SK-N-SH (cell line): ENCODE data around the gene TGFBR3. TPM values are rescaled to one million over a fixed set of nuclear protein-coding genes. Genes with fewer than 3 reads are reported as not detected.

Experiments
- CTCF ChIA-PET: fragments of 300-600, 350-600 bp; formaldehyde crosslinking; extraction: SDS; loops from one replicate; lab custom pipeline; 2021; lab: Yijun Ruan, JAX
- POLR2A ChIA-PET: fragments of 350-600 bp; sonication (Branson Sonifier 250); formaldehyde crosslinking; extraction: SDS; loops from one replicate; lab custom pipeline; 2020; ENCODE audit warnings: antibody characterized with exemption, inconsistent platforms; lab: Yijun Ruan, JAX
- DNase-seq: peaks from one replicate; pipeline ENCODE4 v3.0.0; 2012
- H2AFZ ChIP-seq: fragments of 200-600 bp; sonication (generic); 2 replicates; pipeline ENCODE4 v1.8.1; 2016; ENCODE audit warnings: antibody characterized with exemption, mild to moderate bottlenecking, low read depth
- H3F3A ChIP-seq: fragments of 200-600 bp; sonication (generic); replicated peaks from 2 replicates; pipeline ENCODE3; 2016; ENCODE audit warnings: antibody characterized with exemption, mild to moderate bottlenecking; ENCODE audit not compliant: insufficient read depth
- H3K27ac ChIP-seq, 2 experiments: fragments of 200-500 bp in 1 of 2; fragments of 200-600 bp in 1 of 2; sonication (Bioruptor generic) in 1 of 2; sonication (generic), shearing (Covaris generic) in 1 of 2; 2 replicates each; pipeline versions ENCODE4 v1.5.1 to v1.6.1; 2014 to 2016; ENCODE audit warnings: low read depth in 2 of 2, inconsistent platforms in 1 of 2, low read length in 1 of 2, mild to moderate bottlenecking in 1 of 2, mixed read lengths in 1 of 2
- H3K27me3 ChIP-seq: fragments of 200-600 bp; sonication (generic), shearing (Covaris generic); 2 replicates; pipeline ENCODE4 v1.6.1; 2016; ENCODE audit warnings: mixed run types; ENCODE audit not compliant: insufficient read depth
- H3K36me3 ChIP-seq, 2 experiments: fragments of 200-500 bp in 1 of 2; fragments of 200-600 bp in 1 of 2; sonication (Bioruptor generic) in 1 of 2; sonication (generic) in 1 of 2; replicated peaks in 1 of 2; 2 replicates each; pipeline versions ENCODE3 to v1.5.1; 2014 to 2016; ENCODE audit warnings: low read length in 1 of 2, mild to moderate bottlenecking in 1 of 2; ENCODE audit not compliant: insufficient read depth in 2 of 2, control insufficient read depth in 1 of 2
- H3K4me1 ChIP-seq, 2 experiments: fragments of 200-500 bp in 1 of 2; fragments of 200-600 bp in 1 of 2; sonication (Bioruptor generic) in 1 of 2; sonication (generic), shearing (Covaris generic) in 1 of 2; 2 replicates each; pipeline versions ENCODE4 v1.5.1 to v1.6.1; 2014 to 2016; ENCODE audit warnings: low read depth in 1 of 2, low read length in 1 of 2, mixed run types in 1 of 2; ENCODE audit not compliant: insufficient read depth in 2 of 2, control insufficient read depth in 1 of 2
- H3K4me2 ChIP-seq: fragments of 200-600 bp; sonication (generic), shearing (Covaris generic); 2 replicates; pipeline ENCODE4 v1.6.1; 2017; ENCODE audit warnings: mixed run types
- H3K4me3 ChIP-seq, 2 experiments: fragments of 200-500 bp in 1 of 2; fragments of 200-600 bp in 1 of 2; sonication (Bioruptor generic) in 1 of 2; sonication (generic), shearing (Covaris generic) in 1 of 2; 2 replicates each; pipeline versions ENCODE4 v1.5.1 to v1.8.1; 2014 to 2016; ENCODE audit warnings: low read depth in 2 of 2, inconsistent platforms in 1 of 2, low read length in 1 of 2, mild to moderate bottlenecking in 1 of 2, mixed read lengths in 1 of 2, moderate library complexity in 1 of 2
- H3K79me2 ChIP-seq: fragments of 200-600 bp; sonication (generic); 2 replicates; pipeline ENCODE4 v1.8.1; 2017; ENCODE audit warnings: mild to moderate bottlenecking; ENCODE audit not compliant: insufficient read depth
- H3K9ac ChIP-seq: fragments of 200-600 bp; sonication (generic); 2 replicates; pipeline ENCODE4 v1.6.1; 2017; ENCODE audit warnings: mixed run types
- H3K9me2 ChIP-seq: fragments of 200-600 bp; sonication (generic); 2 replicates; pipeline ENCODE4 v1.6.1; 2017; ENCODE audit warnings: mixed run types
- H3K9me3 ChIP-seq: fragments of 200-600 bp; sonication (generic); 2 replicates; pipeline ENCODE4 v1.6.1; 2017; ENCODE audit warnings: mixed run types, mild to moderate bottlenecking, moderate library complexity
- H4K20me1 ChIP-seq: fragments of 200-600 bp; sonication (generic); 2 replicates; pipeline ENCODE4 v1.6.1; 2017; ENCODE audit warnings: mild to moderate bottlenecking, mixed run types; ENCODE audit not compliant: insufficient read depth
- CTCF ChIP-seq: fragments of 200-600 bp; sonication (generic); IDR thresholded peaks from 2 replicates; pipeline ENCODE4 v1.6.1; 2017; ENCODE audit warnings: antibody characterized with exemption, mild to moderate bottlenecking, moderate library complexity
- EP300 ChIP-seq, 2 experiments: IDR thresholded peaks; 2 replicates each; pipeline versions ENCODE4 v1.4.0 to v1.6.1; 2012; ENCODE audit warnings: borderline replicate concordance in 1 of 2, low read depth in 1 of 2, low read length in 1 of 2
- EZH2phosphoT487 ChIP-seq: fragments of 200-600 bp; sonication (generic); IDR thresholded peaks from 2 replicates; pipeline ENCODE4 v1.6.1; 2017; ENCODE audit warnings: low read depth, mixed run types, mild to moderate bottlenecking, antibody characterized with exemption, moderate library complexity, borderline replicate concordance
- FOXM1 ChIP-seq: IDR thresholded peaks from 2 replicates; pipeline ENCODE4 v1.4.0; 2012; ENCODE audit warnings: low read depth, mild to moderate bottlenecking
- GABPA ChIP-seq: IDR thresholded peaks from 2 replicates; pipeline ENCODE4 v1.4.0; 2012; ENCODE audit warnings: low read depth, mild to moderate bottlenecking
- MAX ChIP-seq: IDR thresholded peaks from 2 replicates; pipeline ENCODE4 v1.4.0; 2012; ENCODE audit warnings: low read depth
- NRF1 ChIP-seq: IDR thresholded peaks from 2 replicates; pipeline ENCODE4 v1.6.1; 2012; ENCODE audit warnings: low read depth, mild to moderate bottlenecking, low read length
- PBX3 ChIP-seq: IDR thresholded peaks from 2 replicates; pipeline ENCODE4; 2012
- RCOR1 ChIP-seq: fragments of 150-350 bp; IDR thresholded peaks from 2 replicates; pipeline ENCODE4 v1.6.1; 2017; ENCODE audit warnings: antibody characterized with exemption, low read length
- RXRA ChIP-seq: IDR thresholded peaks from 2 replicates; pipeline ENCODE4 v1.4.0; 2012; ENCODE audit warnings: low read depth, mild to moderate bottlenecking, borderline replicate concordance
- TCF12 ChIP-seq: IDR thresholded peaks from 2 replicates; pipeline ENCODE4 v1.4.0; 2012
- USF2 ChIP-seq: fragments of 150-350 bp; IDR thresholded peaks from 2 replicates; pipeline ENCODE4 v1.6.1; 2017; ENCODE audit warnings: antibody characterized with exemption, low read length, low read depth, borderline replicate concordance
- YY1 ChIP-seq: IDR thresholded peaks from 2 replicates; pipeline ENCODE4 v1.4.0; 2012; ENCODE audit warnings: low read depth, mild to moderate bottlenecking
- ZBTB33 ChIP-seq: IDR thresholded peaks from 2 replicates; pipeline ENCODE4 v1.4.0; 2012; ENCODE audit warnings: low read depth, borderline replicate concordance
- polyA plus RNA-seq, 3 experiments: library from polyadenylated mRNA; depleted of rRNA; stranded (reverse); fragments of >200 nt; gene quantifications; 2 replicates each; pipeline ENCODE4 v1.2.3, GENCODE V29; 2012

TGFBR3 gene
- polyA plus RNA-seq, 1 of the 3 experiments (the other 2 are of a cell fraction), result 0.07 TPM

GRCh38 chr1:91879733-91880132 is 6.2 kb downstream of the TGFBR3 start:
- no peak overlapping the region for H3K4me2 ChIP-seq
- no peaks in the 10 kb centered on the region for H3K9me2 ChIP-seq

More at GRCh38 chr1:91879733-91880132, 6.2 kb downstream of the TGFBR3 start:
- Histone ChIP-seq H3F3A (no peaks in the 10 kb centered on the region), H3K4me1 (peaks cover 0 to under 1% of the 10 kb centered on the region in 2 experiments; a peak in 1 of 4 replicates), H2AFZ (no peak overlapping the region), H3K27me3 (peaks cover 63% of the 10 kb centered on the region; the same call in 1 of the 2 replicates), H4K20me1 (no peaks in the 10 kb centered on the region), H3K27ac (no peak overlapping the region), H3K36me3 (no peaks in the 10 kb centered on the region), H3K79me2 (no peaks in the 10 kb centered on the region), H3K9ac (no peak overlapping the region), H3K9me3 (no peaks in the 10 kb centered on the region), H3K4me3 (no peak overlapping the region)
- TF ChIP-seq ZBTB33, result no peak
- TF ChIP-seq YY1, result no peak
- TF ChIP-seq RCOR1, result no peak
- TF ChIP-seq MAX, result no peak
- TF ChIP-seq FOXM1, result no peak
- no peak for TF ChIP-seq TCF12
- TF ChIP-seq RXRA, result no peak
- TF ChIP-seq GABPA, result no peak
- TF ChIP-seq PBX3, result no peak
- TF ChIP-seq USF2, result no peak
- TF ChIP-seq CTCF, result no peak
- TF ChIP-seq EZH2phosphoT487, result no peak
- TF ChIP-seq NRF1, result no peak
- no peak for TF ChIP-seq EP300 (IDR thresholded peaks at IDR 0.05; ENCODE audit: borderline replicate concordance in 1 of 2, low read depth in 1 of 2, low read length in 1 of 2)
- ChIA-PET CTCF (no interaction called here), POLR2A (no interaction called here)
- DNase-seq, result no peak
